ENCODE measurements around the gene KCNK2. TPM values are rescaled to one million over a fixed set of nuclear protein-coding genes. Genes with fewer than 3 reads are reported as not detected.

The KCNK2 gene
- total and polyA plus RNA-seq, 10 of the 15 experiments (the other 5 are each of a cell fraction or from before 2014, with no cell fraction given) = 0.04 to 0.13 (median 0.08) TPM; not detected in 4

- TF ChIP-seq STAT1 (conservative IDR thresholded peaks at IDR 0.05) (no peak), EED (IDR thresholded peaks at IDR 0.05; ENCODE audit: low read depth) (no peak), TCF7 (IDR thresholded peaks at IDR 0.05; ENCODE audit: borderline replicate concordance) (no peak), CBFB (IDR thresholded peaks at IDR 0.05; ENCODE audit: low read depth) (no peak), SREBF1 (IDR thresholded peaks at IDR 0.05; ENCODE audit: low read length) (no peak), RBBP5 (conservative IDR thresholded peaks at IDR 0.05) (no peak), SIX5 (IDR thresholded peaks at IDR 0.05; ENCODE audit: low read depth, low read length, severe bottlenecking) (no peak)
- SMC1A ChIA-PET (ENCODE audit: uncharacterized antibody, unreplicated experiment) = no interaction called here
- H3K27ac ChIP-seq (ENCODE audit: control insufficient read depth, insufficient read depth) = no peak overlapping the region
Observed at GRCh38 chr1:215267495-215267894, 185.0 kb downstream of the KCNK2 start.

GRCh38 chr1:215269955-215270354, 187.4 kb downstream of the KCNK2 start:
- no peaks in the 10 kb centered on the region for H3K9me3 ChIP-seq (replicated peaks; ENCODE audit: control insufficient read depth, insufficient read depth, low read length)
- CTCF ChIA-PET = no interaction called here
- RAD21 ChIA-PET (ENCODE audit: unreplicated experiment) = interaction anchor here (0.8 kb wide), 1 partner anchor 257 kb away, joined by 3 read pairs; no protein-coding TSS in a partner anchor
- in situ Hi-C loops (cut with MboI) = no loop called here
- H3K79me2 ChIP-seq (ENCODE audit: control insufficient read depth, insufficient read depth, low read length) = no peaks in the 10 kb centered on the region
- intact Hi-C loops (cut with micrococcal nuclease; ENCODE audit: unreplicated experiment) = no loop called here
- no peak overlapping the region for H2AFZ ChIP-seq (ENCODE audit: control insufficient read depth, low read depth, low read length)
- no TSS peak for BruUV-seq (replicated peaks)
- H3K9ac ChIP-seq (ENCODE audit: control insufficient read depth, insufficient read depth, low read length) = no peak overlapping the region
- H3K4me1 ChIP-seq (ENCODE audit: control insufficient read depth, insufficient read depth, low read length) = no peaks in the 10 kb centered on the region
- no peak overlapping the region for H3K4me3 ChIP-seq
- 0% methylated on average over 3 of the region's 3 CpGs for WGBS (ENCODE audit: insufficient coverage, insufficient replicate concordance, low lambda C conversion rate, missing lambda C conversion rate)
- ATAC-seq = no peak
- SMC1A ChIA-PET (ENCODE audit: uncharacterized antibody, unreplicated experiment) = no interaction called here
- FAIRE-seq = no peak
- TF ChIP-seq ZNF217 (IDR thresholded peaks at IDR 0.05) (no peak), PKNOX1 (IDR thresholded peaks at IDR 0.05) (no peak), MYC (IDR thresholded peaks at IDR 0.05; ENCODE audit: insufficient read depth, insufficient read length, insufficient replicate concordance, low read length, severe bottlenecking) (no peak), POLR2A (IDR thresholded peaks at IDR 0.05; ENCODE audit: low read depth, low read length) (no peak), NFIC (IDR thresholded peaks at IDR 0.05; ENCODE audit: low read depth, low read length) (no peak), CBX3 (IDR thresholded peaks at IDR 0.05; ENCODE audit: borderline replicate concordance, low read depth) (no peak), GABPA (IDR thresholded peaks at IDR 0.05; ENCODE audit: low read depth) (no peak), ZZZ3 (IDR thresholded peaks at IDR 0.05; ENCODE audit: control insufficient read depth, insufficient read length, low read depth) (no peak)
- H4K20me1 ChIP-seq (ENCODE audit: control insufficient read depth, insufficient read depth) = no peaks in the 10 kb centered on the region
- no peak overlapping the region for H3K4me2 ChIP-seq (ENCODE audit: control insufficient read depth, insufficient read depth)
- no peaks in the 10 kb centered on the region for H3K36me3 ChIP-seq (ENCODE audit: control insufficient read depth in 2 of 2, insufficient read depth in 2 of 2, low read length in 1 of 2)
- no peak for DNase-seq (ENCODE audit: low read depth, low spot score)
- H3K27me3 ChIP-seq (replicated peaks in 1 of 2; ENCODE audit: control insufficient read depth in 2 of 2, insufficient read depth in 2 of 2, low read length in 1 of 2) = no peaks in the 10 kb centered on the region
- H3K27ac ChIP-seq (ENCODE audit: control insufficient read depth, insufficient read depth) = no peak overlapping the region
- POLR2A ChIA-PET = no interaction called here

More at GRCh38 chr1:215267495-215267894, 185.0 kb downstream of the KCNK2 start:
- DNase-seq (ENCODE audit: low read depth, low spot score) = no peak
- ChIA-PET POLR2A (no interaction called here), CTCF (no interaction called here), RAD21 (ENCODE audit: unreplicated experiment) (no interaction called here)
- no peak for FAIRE-seq
- Histone ChIP-seq H3K36me3 (ENCODE audit: control insufficient read depth in 2 of 2, insufficient read depth in 2 of 2, low read length in 1 of 2) (no peaks in the 10 kb centered on the region), H3K9me3 (replicated peaks; ENCODE audit: control insufficient read depth, insufficient read depth, low read length) (no peaks in the 10 kb centered on the region), H3K4me3 (no peak overlapping the region), H3K9ac (ENCODE audit: control insufficient read depth, insufficient read depth, low read length) (no peak overlapping the region), H4K20me1 (ENCODE audit: control insufficient read depth, insufficient read depth) (no peaks in the 10 kb centered on the region), H3K27me3 (replicated peaks in 1 of 2; ENCODE audit: control insufficient read depth in 2 of 2, insufficient read depth in 2 of 2, low read length in 1 of 2) (no peaks in the 10 kb centered on the region), H2AFZ (ENCODE audit: control insufficient read depth, low read depth, low read length) (no peak overlapping the region), H3K4me2 (ENCODE audit: control insufficient read depth, insufficient read depth) (no peak overlapping the region), H3K4me1 (ENCODE audit: control insufficient read depth, insufficient read depth, low read length) (no peaks in the 10 kb centered on the region), H3K79me2 (ENCODE audit: control insufficient read depth, insufficient read depth, low read length) (no peaks in the 10 kb centered on the region)
- BruUV-seq (replicated peaks) = no TSS peak
- 0% methylated on average over 1 of the region's 1 CpG for WGBS (ENCODE audit: insufficient coverage, insufficient replicate concordance, low lambda C conversion rate, missing lambda C conversion rate)
- intact Hi-C loops (cut with micrococcal nuclease; ENCODE audit: unreplicated experiment) = no loop called here
- ATAC-seq = no peak
- in situ Hi-C loops (cut with MboI) = no loop called here

Data from GM12878 (cell line).